WTC11 (cell line): Measurements from ENCODE around the gene SPIB.

Source experiments
- CTCF ChIP-seq: fragments of 200-600 bp; IDR thresholded peaks from 2 replicates; pipeline ENCODE4 v1.8.0; 2022; ENCODE audit warnings: antibody characterized with exemption
- MAX ChIP-seq: sonication (generic); formaldehyde crosslinking; IDR thresholded peaks from 2 replicates; pipeline ENCODE4 v1.8.0; 2022; ENCODE audit warnings: mild to moderate bottlenecking, missing genetic modification reagents
- SMAD3 ChIP-seq: sonication (generic); formaldehyde crosslinking; IDR thresholded peaks from 2 replicates; pipeline ENCODE4 v1.8.0; 2022; ENCODE audit warnings: missing genetic modification reagents, mild to moderate bottlenecking, borderline replicate concordance
- SP1 ChIP-seq: sonication (generic); formaldehyde crosslinking; conservative IDR thresholded peaks from 2 replicates; pipeline ENCODE4 v1.8.1; 2022; ENCODE audit warnings: missing genetic modification reagents
- ZNF423 ChIP-seq: fragments of 250-450 bp; sonication (Bioruptor Pico); IDR thresholded peaks from 2 replicates; pipeline ENCODE4 v2.1.2; 2022; ENCODE audit warnings: mild to moderate bottlenecking, moderate library complexity
- TF ChIP-seq, protein P1 (sequence below): sonication (generic); formaldehyde crosslinking; conservative IDR thresholded peaks from 2 replicates; pipeline ENCODE4 v1.8.1; 2023; ENCODE audit warnings: mild to moderate bottlenecking, low read depth, missing genetic modification reagents, moderate library complexity
- TF ChIP-seq, protein P2 (sequence below): sonication (generic); formaldehyde crosslinking; IDR thresholded peaks from 2 replicates; pipeline ENCODE4 v1.8.1; 2023; ENCODE audit warnings: mild to moderate bottlenecking, missing genetic modification reagents, moderate library complexity

DNA sequence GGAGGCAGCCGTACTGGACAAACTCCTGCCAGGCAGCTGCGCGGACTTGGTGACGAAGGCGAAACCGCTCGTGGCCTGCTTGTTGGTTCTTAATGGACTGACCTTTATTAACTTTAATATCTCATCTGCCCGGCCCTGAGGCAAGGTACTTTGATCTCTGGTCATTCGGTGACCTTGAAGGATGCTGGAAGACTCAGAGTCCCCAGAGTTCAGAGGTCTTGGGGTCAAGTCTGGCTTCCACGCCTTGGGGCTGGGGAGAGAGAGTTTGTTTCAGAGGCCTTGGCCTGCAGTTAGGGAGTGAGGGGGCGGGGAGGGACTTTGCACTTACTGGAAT is 47.9 kb downstream of the SPIB start:
- TF ChIP-seq SP1 (no peak), CTCF (no peak), ZNF423 (no peak), MAX (CRISPR knock-in tag) (no peak), SMAD3 (CRISPR knock-in tag) (no peak)
- TF ChIP-seq, protein P1, sequence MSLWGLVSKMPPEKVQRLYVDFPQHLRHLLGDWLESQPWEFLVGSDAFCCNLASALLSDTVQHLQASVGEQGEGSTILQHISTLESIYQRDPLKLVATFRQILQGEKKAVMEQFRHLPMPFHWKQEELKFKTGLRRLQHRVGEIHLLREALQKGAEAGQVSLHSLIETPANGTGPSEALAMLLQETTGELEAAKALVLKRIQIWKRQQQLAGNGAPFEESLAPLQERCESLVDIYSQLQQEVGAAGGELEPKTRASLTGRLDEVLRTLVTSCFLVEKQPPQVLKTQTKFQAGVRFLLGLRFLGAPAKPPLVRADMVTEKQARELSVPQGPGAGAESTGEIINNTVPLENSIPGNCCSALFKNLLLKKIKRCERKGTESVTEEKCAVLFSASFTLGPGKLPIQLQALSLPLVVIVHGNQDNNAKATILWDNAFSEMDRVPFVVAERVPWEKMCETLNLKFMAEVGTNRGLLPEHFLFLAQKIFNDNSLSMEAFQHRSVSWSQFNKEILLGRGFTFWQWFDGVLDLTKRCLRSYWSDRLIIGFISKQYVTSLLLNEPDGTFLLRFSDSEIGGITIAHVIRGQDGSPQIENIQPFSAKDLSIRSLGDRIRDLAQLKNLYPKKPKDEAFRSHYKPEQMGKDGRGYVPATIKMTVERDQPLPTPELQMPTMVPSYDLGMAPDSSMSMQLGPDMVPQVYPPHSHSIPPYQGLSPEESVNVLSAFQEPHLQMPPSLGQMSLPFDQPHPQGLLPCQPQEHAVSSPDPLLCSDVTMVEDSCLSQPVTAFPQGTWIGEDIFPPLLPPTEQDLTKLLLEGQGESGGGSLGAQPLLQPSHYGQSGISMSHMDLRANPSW (CRISPR knock-in tag): no peak
- TF ChIP-seq, protein P2, sequence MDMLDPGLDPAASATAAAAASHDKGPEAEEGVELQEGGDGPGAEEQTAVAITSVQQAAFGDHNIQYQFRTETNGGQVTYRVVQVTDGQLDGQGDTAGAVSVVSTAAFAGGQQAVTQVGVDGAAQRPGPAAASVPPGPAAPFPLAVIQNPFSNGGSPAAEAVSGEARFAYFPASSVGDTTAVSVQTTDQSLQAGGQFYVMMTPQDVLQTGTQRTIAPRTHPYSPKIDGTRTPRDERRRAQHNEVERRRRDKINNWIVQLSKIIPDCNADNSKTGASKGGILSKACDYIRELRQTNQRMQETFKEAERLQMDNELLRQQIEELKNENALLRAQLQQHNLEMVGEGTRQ (CRISPR knock-in tag): no peak
